GM19193 (cell line): ENCODE results near the gene OR9Q1.
"Not testable (repeated sequence)": the region's sequence is repeated elsewhere in the genome, so short reads cannot be mapped to it uniquely, and the experiment has no call there.

Source experiments
- POLR2A ChIP-seq: IDR thresholded peaks from 4 replicates; pipeline ENCODE4 v1.6.1; 2011; ENCODE audit not compliant: insufficient read depth, insufficient read length; ENCODE audit errors: extremely low read depth

Gene OR9Q1

GRCh38 chr11:58164389-58164788 is 140.7 kb downstream of the OR9Q1 start:
- TF ChIP-seq POLR2A, result no peak

DNA sequence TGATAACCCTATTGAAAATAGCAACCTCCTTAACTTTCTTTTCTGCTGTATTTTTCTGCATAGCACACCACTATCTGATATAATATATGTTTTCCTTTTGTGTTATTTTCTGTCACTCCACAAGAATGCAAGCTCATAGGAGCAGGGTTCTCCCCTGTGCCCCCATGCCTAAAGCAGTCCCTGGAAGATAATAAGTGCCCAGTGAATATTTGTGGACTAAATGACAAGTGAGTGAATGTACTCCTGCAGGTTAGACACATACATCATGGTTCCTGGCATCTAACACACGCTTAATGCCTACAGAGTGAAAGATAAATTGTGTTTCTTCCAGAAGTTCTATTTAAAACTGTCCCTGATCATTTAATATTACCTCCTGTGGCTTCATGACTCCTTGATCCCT is 141.3 kb downstream of the OR9Q1 start:
- TF ChIP-seq POLR2A, result no peak

DNA sequence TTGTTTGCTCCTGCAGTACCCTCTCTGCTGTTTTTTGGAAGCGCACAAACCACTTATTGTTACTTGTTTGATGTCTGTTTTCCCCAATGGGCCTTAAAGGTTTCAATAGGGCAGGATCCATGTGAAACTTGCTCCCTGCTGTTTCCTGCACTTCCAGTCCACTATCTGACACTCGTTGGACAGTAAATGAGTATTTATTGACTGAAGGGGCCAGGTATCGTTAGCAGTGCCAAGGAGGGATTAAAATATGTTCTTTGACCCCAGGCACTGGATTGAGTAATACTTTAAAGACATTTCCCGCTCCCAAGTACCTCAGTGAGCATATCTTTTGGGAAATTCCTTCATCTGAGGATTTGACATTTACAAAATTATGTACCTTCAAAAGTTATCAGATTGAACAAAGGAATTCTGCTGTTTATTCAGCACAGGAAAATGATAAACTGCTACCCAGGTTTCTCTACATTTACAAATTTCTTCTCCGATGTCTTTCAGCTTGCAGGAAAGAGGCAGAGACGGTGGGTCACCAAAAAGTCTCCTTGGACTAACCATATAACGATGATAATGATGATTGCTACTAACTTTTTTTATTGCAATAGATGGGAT is 141.9 kb downstream of the OR9Q1 start:
- no peak for TF ChIP-seq POLR2A

DNA sequence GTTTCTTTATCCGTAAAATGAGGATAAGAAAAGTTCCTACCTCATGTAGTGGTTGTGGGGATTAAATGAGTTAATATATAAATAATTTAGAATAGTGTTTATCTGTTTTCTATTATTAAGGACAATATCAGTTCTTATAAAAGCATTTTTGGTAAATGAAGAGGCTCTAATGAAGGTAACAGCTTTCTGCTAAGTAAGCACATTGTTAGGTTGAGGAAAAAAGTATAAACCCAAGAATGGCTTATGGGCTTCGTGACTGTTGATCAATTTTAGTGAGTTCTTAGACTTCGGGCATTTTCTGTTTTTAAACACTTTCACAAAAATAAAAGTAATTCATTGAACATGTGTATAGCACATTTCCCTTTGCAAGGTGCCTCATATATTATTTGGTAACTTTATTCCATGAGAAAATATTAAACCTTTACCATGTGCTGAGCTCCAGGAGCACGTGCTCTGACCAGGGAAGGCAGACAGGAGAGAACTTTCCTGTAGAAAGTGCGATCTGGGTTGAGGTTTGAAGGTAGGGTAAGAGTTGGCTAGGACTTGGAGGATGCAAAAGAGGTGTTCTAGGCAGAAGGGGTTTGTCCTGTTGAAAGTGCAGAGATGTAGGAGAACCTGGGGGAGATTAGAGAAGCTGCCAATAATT is 153.9 kb downstream of the OR9Q1 start:
- TF ChIP-seq POLR2A, result no peak

- TF ChIP-seq POLR2A, result no peak
These were observed 154.8 kb downstream of the OR9Q1 start for GRCh38 chr11:58178444-58178843.

DNA sequence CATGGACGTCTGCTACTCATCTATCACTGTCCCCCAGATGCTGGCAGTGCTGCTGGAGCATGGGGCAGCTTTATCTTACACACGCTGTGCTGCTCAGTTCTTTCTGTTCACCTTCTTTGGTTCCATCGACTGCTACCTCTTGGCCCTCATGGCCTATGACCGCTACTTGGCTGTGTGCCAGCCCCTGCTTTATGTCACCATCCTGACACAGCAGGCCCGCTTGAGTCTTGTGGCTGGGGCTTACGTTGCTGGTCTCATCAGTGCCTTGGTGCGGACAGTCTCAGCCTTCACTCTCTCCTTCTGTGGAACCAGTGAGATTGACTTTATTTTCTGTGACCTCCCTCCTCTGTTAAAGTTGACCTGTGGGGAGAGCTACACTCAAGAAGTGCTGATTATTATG is 156.0 kb downstream of the OR9Q1 start:
- TF ChIP-seq POLR2A, result no peak

DNA sequence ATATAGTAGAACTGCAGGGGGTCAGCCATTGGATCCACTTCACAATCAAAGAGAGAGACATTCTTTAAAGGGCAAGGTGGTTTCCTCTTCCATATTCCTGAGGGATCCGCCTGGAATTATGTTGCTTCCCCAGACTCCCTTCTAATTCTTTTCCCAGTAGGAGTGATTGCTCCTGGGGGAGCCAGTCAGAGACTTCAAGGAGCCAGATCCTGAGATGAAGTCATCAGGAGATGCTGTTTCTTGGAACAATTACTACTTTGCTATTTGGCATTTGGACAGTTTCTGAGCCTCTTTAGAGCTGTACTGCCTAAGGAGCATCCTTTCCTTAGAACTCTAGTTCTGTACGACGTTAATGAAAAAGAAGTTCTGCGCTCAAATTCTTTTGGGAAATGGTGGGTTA is 163.3 kb downstream of the OR9Q1 start:
- no peak for TF ChIP-seq POLR2A

- TF ChIP-seq POLR2A, result no peak
These were observed 165.1 kb downstream of the OR9Q1 start, which contains the start of gene OR9Q2 for GRCh38 chr11:58188770-58189169. Gene OR9Q2, plus strand, starts transcription at chr11:58189070. Its CDS starts 1,421 bp downstream, at chr11:58190491.

DNA sequence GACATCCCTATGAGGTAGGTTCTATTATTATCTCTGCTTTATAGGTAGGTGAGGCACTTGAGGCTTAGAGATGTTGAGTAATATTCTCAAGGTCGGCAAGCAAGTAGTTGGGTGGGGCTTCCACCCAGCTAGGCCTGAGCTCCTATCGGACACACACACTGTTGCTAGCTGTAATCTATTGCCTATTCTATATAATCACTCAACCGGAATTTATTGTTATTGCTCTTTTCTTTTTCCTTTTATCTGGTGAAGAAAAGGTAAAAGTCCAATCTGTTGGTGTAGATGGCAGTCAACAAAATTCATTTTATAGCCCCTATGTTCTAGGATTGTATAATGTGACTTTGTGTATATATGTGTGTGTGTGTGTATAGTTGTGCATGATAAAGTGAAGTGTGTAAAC is 168.5 kb downstream of the OR9Q1 start:
- TF ChIP-seq POLR2A, result no peak

DNA sequence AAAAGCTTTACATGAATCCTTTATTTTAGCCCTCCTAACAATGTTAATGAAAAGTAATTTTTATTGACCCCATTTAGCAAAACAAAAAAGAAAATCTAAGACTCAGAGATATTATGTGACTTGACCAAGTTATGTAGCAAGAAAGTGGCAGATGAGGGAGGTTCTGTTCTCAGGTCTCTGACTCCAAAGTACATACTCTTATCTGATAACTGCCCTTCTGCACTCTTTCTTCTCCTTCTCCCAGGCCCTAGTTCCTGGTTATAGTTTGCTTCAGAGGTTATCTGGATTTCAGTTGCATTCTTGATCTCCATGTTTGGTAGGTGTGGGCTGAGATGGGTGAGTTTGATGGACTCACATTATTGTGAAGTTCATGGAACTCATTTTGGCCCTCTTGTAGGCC is 169.7 kb downstream of the OR9Q1 start:
- TF ChIP-seq POLR2A, result no peak

DNA sequence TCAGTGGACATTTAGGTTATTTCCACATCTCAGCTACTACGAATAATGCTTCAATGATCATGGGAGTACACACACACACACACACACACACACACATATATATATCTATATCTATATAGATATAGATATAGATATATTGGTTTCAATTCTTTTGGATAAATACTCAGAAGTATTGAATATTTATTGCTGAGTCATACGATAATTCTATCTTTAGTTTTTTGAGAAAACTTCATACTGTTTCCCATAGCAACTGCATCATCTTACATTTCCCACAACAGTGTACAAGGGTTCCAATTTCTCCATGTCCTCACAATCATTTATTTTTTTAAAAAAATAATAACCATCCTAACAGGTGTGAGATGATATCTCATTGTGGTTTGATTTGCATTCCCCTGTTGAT is 172.3 kb downstream of the OR9Q1 start:
- TF ChIP-seq POLR2A, result no peak

DNA sequence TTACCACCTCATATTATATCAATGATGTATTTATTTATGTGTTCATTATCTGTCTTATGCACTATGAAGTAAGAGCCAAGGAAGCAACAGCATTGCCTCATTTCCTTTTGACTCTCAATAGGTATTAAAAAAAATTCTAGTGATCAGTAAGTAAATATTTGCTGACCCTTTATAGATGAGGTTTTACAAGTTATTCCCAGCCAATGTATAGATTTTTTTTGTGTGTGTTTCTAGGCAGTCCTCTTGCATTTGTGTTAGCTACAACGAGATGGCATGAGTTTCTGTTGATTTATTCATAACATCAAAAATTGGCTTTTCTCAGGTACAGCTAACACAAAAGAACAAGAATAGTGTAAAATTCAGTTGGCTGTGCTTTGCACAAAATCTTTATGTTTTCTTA is 175.6 kb downstream of the OR9Q1 start:
- TF ChIP-seq POLR2A, result no peak

GRCh38 chr11:58204042-58204441 is 180.4 kb downstream of the OR9Q1 start, which contains the start of gene OR1S2:
Gene OR1S2, minus strand, starts transcription at chr11:58204142. Its CDS starts 0 bp downstream, at chr11:58204142.
- TF ChIP-seq POLR2A, result no peak

- not testable (repeated sequence) for TF ChIP-seq POLR2A
These were observed 188.7 kb downstream of the OR9Q1 start, which contains the start of gene OR1S1 for GRCh38 chr11:58212420-58212819. Gene OR1S1, plus strand, starts transcription at chr11:58212720.

DNA sequence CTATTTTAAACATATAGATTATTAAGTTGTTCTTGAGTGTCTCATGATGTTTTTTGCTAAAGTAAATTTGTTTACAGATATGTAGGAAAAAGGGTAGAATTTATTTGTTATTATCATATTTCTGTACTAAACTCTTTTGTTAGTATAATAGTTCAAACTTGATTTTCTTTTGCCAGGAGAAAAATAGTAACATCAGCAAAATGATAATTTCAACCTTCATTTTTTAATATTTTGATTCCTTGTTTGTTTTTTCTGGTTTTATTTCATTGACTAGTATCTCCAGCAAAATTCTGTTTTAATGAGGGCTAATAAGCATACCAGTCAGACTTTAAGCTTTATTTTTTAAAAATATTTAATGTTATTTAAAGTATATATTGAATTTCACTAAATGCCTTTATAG is 192.8 kb downstream of the OR9Q1 start:
- TF ChIP-seq POLR2A, result no peak

DNA sequence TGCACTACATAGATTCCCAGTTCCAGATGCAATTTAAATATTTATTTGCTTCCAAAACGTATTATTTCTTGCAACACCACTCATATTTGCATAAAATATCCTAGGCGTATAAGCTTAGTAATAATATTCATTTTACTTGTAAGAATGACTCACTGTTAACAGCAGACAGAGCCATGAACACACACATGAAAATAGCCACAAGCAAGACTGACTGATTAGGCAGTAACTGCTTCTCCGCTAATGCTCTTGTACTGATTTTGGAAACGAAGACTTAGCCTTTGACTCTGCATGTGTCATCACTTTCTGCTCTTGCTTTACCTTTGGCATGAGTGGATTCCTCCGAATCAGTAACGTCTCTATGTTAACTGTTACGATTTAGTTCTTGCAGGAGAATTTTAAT is 199.0 kb downstream of the OR9Q1 start:
- TF ChIP-seq POLR2A, result no peak
